Osteocyte (in vitro differentiated cells): Measurements from ENCODE around the gene MBNL2. TPM values are rescaled to one million over a fixed set of nuclear protein-coding genes. Genes with fewer than 3 reads are reported as not detected.

Experiments used
- DNase-seq: peaks from one replicate; pipeline ENCODE4 v3.0.0; 2021; ENCODE audit warnings: mixed read lengths; ENCODE audit not compliant: unreplicated experiment; ENCODE audit errors: extremely low spot score
- H3K27ac Mint-ChIP-seq: one replicate; pipeline ENCODE4 v1.8.0; 2021; ENCODE audit warnings: mild to moderate bottlenecking, mixed read lengths; ENCODE audit not compliant: unreplicated experiment
- H3K27me3 Mint-ChIP-seq: one replicate; pipeline ENCODE4 v1.8.0; 2021; ENCODE audit warnings: mixed read lengths; ENCODE audit not compliant: unreplicated experiment
- H3K36me3 Mint-ChIP-seq: one replicate; pipeline ENCODE4 v1.8.0; 2021; ENCODE audit warnings: mixed read lengths; ENCODE audit not compliant: unreplicated experiment
- H3K4me1 Mint-ChIP-seq: one replicate; pipeline ENCODE4 v1.8.0; 2021; ENCODE audit warnings: mixed read lengths; ENCODE audit not compliant: unreplicated experiment
- H3K4me3 Mint-ChIP-seq: one replicate; pipeline ENCODE4 v1.8.0; 2021; ENCODE audit warnings: mild to moderate bottlenecking, moderate library complexity, mixed read lengths; ENCODE audit not compliant: unreplicated experiment
- H3K9me3 Mint-ChIP-seq: one replicate; pipeline ENCODE4 v1.8.0; 2021; ENCODE audit warnings: mixed read lengths; ENCODE audit not compliant: unreplicated experiment
- CTCF ChIP-seq: fragments of 200-600 bp; sonication (generic); IDR thresholded peaks from 2 replicates; pipeline ENCODE4 v1.5.0; 2021; ENCODE audit warnings: antibody characterized with exemption, mild to moderate bottlenecking, moderate library complexity
- total RNA-seq: library from RNA; stranded (reverse); gene quantifications from 2 replicates; pipeline ENCODE4 v1.2.1, GENCODE V29; 2021

Gene MBNL2
- total RNA-seq, 1 donor from 2014 or later, result 66.6 TPM

GRCh38 chr13:97261254-97262005 is 39.3 kb downstream of the MBNL2 start:
- no peak for TF ChIP-seq CTCF
- peak overlapping the region; percentile 84 for H3K27ac Mint-ChIP-seq
- H3K36me3 Mint-ChIP-seq, result peaks cover 17% of the 10 kb centered on the region
- H3K9me3 Mint-ChIP-seq, result no peaks in the 10 kb centered on the region
- H3K4me3 Mint-ChIP-seq, result no peak overlapping the region
- no peaks in the 10 kb centered on the region for H3K27me3 Mint-ChIP-seq
- H3K4me1 Mint-ChIP-seq, result peaks cover 82% of the 10 kb centered on the region
- DNase-seq, result no peak

- H3K36me3 Mint-ChIP-seq, result peaks cover 17% of the 10 kb centered on the region
- no peak overlapping the region for H3K27ac Mint-ChIP-seq
- H3K4me1 Mint-ChIP-seq, result peaks cover 81% of the 10 kb centered on the region
- H3K4me3 Mint-ChIP-seq, result no peak overlapping the region
- DNase-seq, result no peak
- no peaks in the 10 kb centered on the region for H3K27me3 Mint-ChIP-seq
- TF ChIP-seq CTCF, result no peak
- no peaks in the 10 kb centered on the region for H3K9me3 Mint-ChIP-seq
These were observed 39.9 kb downstream of the MBNL2 start for GRCh38 chr13:97262058-97262457.

- no peaks in the 10 kb centered on the region for H3K9me3 Mint-ChIP-seq
- H3K27ac Mint-ChIP-seq, result no peak overlapping the region
- H3K36me3 Mint-ChIP-seq, result peaks cover 17% of the 10 kb centered on the region
- no peak overlapping the region for H3K4me3 Mint-ChIP-seq
- H3K4me1 Mint-ChIP-seq, result peaks cover 81% of the 10 kb centered on the region
- TF ChIP-seq CTCF, result no peak
- no peaks in the 10 kb centered on the region for H3K27me3 Mint-ChIP-seq
- DNase-seq, result no peak
These were observed 41.0 kb downstream of the MBNL2 start for GRCh38 chr13:97263160-97263559.

- H3K9me3 Mint-ChIP-seq, result no peaks in the 10 kb centered on the region
- no peak overlapping the region for H3K27ac Mint-ChIP-seq
- TF ChIP-seq CTCF, result no peak
These were observed 42.5 kb downstream of the MBNL2 start for GRCh38 chr13:97264663-97265062.

GRCh38 chr13:97266332-97266731 is 44.2 kb downstream of the MBNL2 start:
- Mint-ChIP-seq H3K36me3 (peaks cover 21% of the 10 kb centered on the region), H3K4me3 (peak overlapping the region; percentile 35), H3K27ac (peak overlapping the region; percentile 83), H3K9me3 (no peaks in the 10 kb centered on the region), H3K4me1 (peaks cover 68% of the 10 kb centered on the region), H3K27me3 (no peaks in the 10 kb centered on the region)
- no peak for TF ChIP-seq CTCF
- no peak for DNase-seq

More at GRCh38 chr13:97264663-97265062, 42.5 kb downstream of the MBNL2 start:
- Mint-ChIP-seq H3K36me3 (peaks cover 23% of the 10 kb centered on the region), H3K4me3 (no peak overlapping the region), H3K4me1 (peaks cover 81% of the 10 kb centered on the region), H3K27me3 (no peaks in the 10 kb centered on the region)
- no peak for DNase-seq
